Fibroblast of lung (primary cell): ENCODE data around the gene FGF14.

Experiments
- CTCF ChIP-seq, 2 donors: IDR thresholded peaks in 1 of 2; conservative IDR thresholded peaks in 1 of 2; 1 replicate in 1 of 2; 2 replicates in 1 of 2; pipeline ENCODE4 v1.5.1; 2011 to 2012; ENCODE audit warnings: low read length in 2 of 2, control low read depth in 1 of 2, inconsistent platforms in 1 of 2, low read depth in 1 of 2, mild to moderate bottlenecking in 1 of 2
- EZH2 ChIP-seq: IDR thresholded peaks from 2 replicates; pipeline ENCODE4 v1.5.1; 2012; ENCODE audit warnings: low read length, control low read depth, mild to moderate bottlenecking; ENCODE audit errors: missing control alignments

- TF ChIP-seq CTCF (conservative IDR thresholded peaks at IDR 0.05 in 1 of 2, IDR thresholded peaks at IDR 0.05 in 1 of 2; ENCODE audit: low read depth in 1 of 2, low read length in 2 of 2): no peak
- TF ChIP-seq EZH2: no peak
Measured at GRCh38 chr13:102207680-102208342, 194.0 kb downstream of the FGF14 start.
